H1 (cell line): Measurements from ENCODE around the gene ATE1. TPM values are rescaled to one million over a fixed set of nuclear protein-coding genes. Genes with fewer than 3 reads are reported as not detected.

Source experiments
- CTCF ChIA-PET: fragments of 300-600 bp; sonication (Branson Sonifier 250); formaldehyde crosslinking; loops from one replicate; lab custom pipeline; 2021; ENCODE audit not compliant: partially characterized antibody; lab: Charles Lee
- POLR2A ChIA-PET: fragments of 300-600 bp; sonication (Branson Sonifier 250); formaldehyde crosslinking; loops from one replicate; lab custom pipeline; 2021; ENCODE audit warnings: inconsistent platforms; ENCODE audit not compliant: partially characterized antibody; lab: Charles Lee
- DNase-seq, 2 experiments: peaks; one replicate each; pipeline versions ENCODE4 v3.0.0 to v3.0.0-alpha.2; 2010 to 2022; ENCODE audit warnings: low spot score in 2 of 2, low read depth in 1 of 2, mixed read lengths in 1 of 2
- FAIRE-seq: peaks from 2 replicates; lab custom pipeline; 2011; peaks lifted over from hg19 to GRCh38; lab: Jason Lieb, UNC
- H2AFZ ChIP-seq: 2 replicates; pipeline ENCODE4 v1.8.1; 2012; ENCODE audit warnings: low read length, inconsistent platforms
- H2AK5ac ChIP-seq: 2 replicates; pipeline ENCODE4 v1.6.1; 2013; ENCODE audit warnings: low read depth, low read length
- H2BK120ac ChIP-seq: replicated peaks from 2 replicates; pipeline ENCODE3; 2013; ENCODE audit warnings: low read depth, low read length, inconsistent platforms
- H2BK12ac ChIP-seq: 2 replicates; pipeline ENCODE4 v1.6.1; 2013; ENCODE audit warnings: low read depth, low read length
- H2BK15ac ChIP-seq: 2 replicates; pipeline ENCODE4 v1.6.1; 2013; ENCODE audit warnings: low read length
- H2BK20ac ChIP-seq: 2 replicates; pipeline ENCODE4 v1.6.1; 2013; ENCODE audit warnings: low read length
- H2BK5ac ChIP-seq: 2 replicates; pipeline ENCODE4 v1.6.1; 2013; ENCODE audit warnings: low read depth, low read length
- H3K14ac ChIP-seq: 2 replicates; pipeline ENCODE4 v1.6.1; 2013; ENCODE audit warnings: inconsistent platforms; ENCODE audit not compliant: insufficient read length
- H3K18ac ChIP-seq: 2 replicates; pipeline ENCODE4 v1.6.1; 2013; ENCODE audit warnings: low read length; ENCODE audit errors: extremely low read depth
- H3K23ac ChIP-seq: 2 replicates; pipeline ENCODE4 v1.6.1; 2013; ENCODE audit warnings: inconsistent platforms; ENCODE audit not compliant: insufficient read length
- H3K23me2 ChIP-seq: 2 replicates; pipeline ENCODE4 v1.6.1; 2013; ENCODE audit warnings: low read depth, low read length
- H3K27ac ChIP-seq: 2 replicates; pipeline ENCODE4 v1.6.1; 2011; ENCODE audit warnings: low read depth, low read length, inconsistent platforms
- H3K27me3 ChIP-seq, 4 experiments: replicated peaks in 1 of 4; 1 replicate in 1 of 4; 2 replicates in 3 of 4; pipeline versions ENCODE4 v1.6.1 to v1.8.1; 2011 to 2013; ENCODE audit warnings: low read length in 3 of 4, mild to moderate bottlenecking in 3 of 4, inconsistent platforms in 2 of 4, mixed read lengths in 2 of 4, moderate library complexity in 1 of 4; ENCODE audit not compliant: control insufficient read depth in 3 of 4, insufficient read depth in 3 of 4; ENCODE audit errors: extremely low read depth in 1 of 4
- H3K36me3 ChIP-seq, 4 experiments: 2 replicates each; pipeline versions ENCODE4 v1.6.1 to v1.8.1; 2011 to 2013; ENCODE audit warnings: mild to moderate bottlenecking in 4 of 4, low read length in 3 of 4, moderate library complexity in 2 of 4, control low read depth in 1 of 4, inconsistent platforms in 1 of 4; ENCODE audit not compliant: insufficient read depth in 4 of 4, control insufficient read depth in 2 of 4
- H3K4ac ChIP-seq: replicated peaks from 2 replicates; pipeline ENCODE3; 2013; ENCODE audit warnings: low read length, low read depth, mixed read lengths, inconsistent platforms; ENCODE audit not compliant: insufficient read length
- H3K4me1 ChIP-seq, 4 experiments: replicated peaks in 1 of 4; 1 replicate in 1 of 4; 2 replicates in 3 of 4; pipeline versions ENCODE4 v1.6.1 to v1.8.1; 2011 to 2013; ENCODE audit warnings: low read length in 3 of 4, inconsistent platforms in 2 of 4, mixed read lengths in 1 of 4; ENCODE audit not compliant: insufficient read depth in 4 of 4, control insufficient read depth in 3 of 4
- H3K4me2 ChIP-seq, 2 experiments: 2 replicates each; pipeline versions ENCODE4 v1.6.1 to v1.8.1; 2011 to 2013; ENCODE audit warnings: low read depth in 2 of 2, low read length in 2 of 2, control low read depth in 1 of 2, inconsistent platforms in 1 of 2, mild to moderate bottlenecking in 1 of 2; ENCODE audit not compliant: insufficient read depth in 1 of 2
- H3K4me3 ChIP-seq, 4 experiments: fragments of 200-600, 300-600 bp in 1 of 4; sonication (generic), shearing (Covaris generic), sonication (Bioruptor Twin) in 1 of 4; 2 replicates each; pipeline versions ENCODE4 v1.5.1 to v1.8.1; 2011 to 2016; ENCODE audit warnings: low read length in 4 of 4, low read depth in 3 of 4, control low read depth in 2 of 4, inconsistent platforms in 2 of 4, mild to moderate bottlenecking in 2 of 4, mixed read lengths in 1 of 4, moderate library complexity in 1 of 4; ENCODE audit not compliant: insufficient read depth in 2 of 4; ENCODE audit errors: extremely low read depth in 1 of 4
- H3K56ac ChIP-seq: replicated peaks from 2 replicates; pipeline ENCODE3; 2013; ENCODE audit warnings: low read depth, mild to moderate bottlenecking, mixed read lengths, low read length, inconsistent platforms; ENCODE audit not compliant: insufficient read length
- H3K79me1 ChIP-seq: 2 replicates; pipeline ENCODE4 v1.6.1; 2013; ENCODE audit warnings: low read depth, low read length, control low read depth
- H3K79me2 ChIP-seq, 2 experiments: 2 replicates each; pipeline versions ENCODE4 v1.6.1 to v1.8.1; 2012 to 2013; ENCODE audit warnings: low read length in 2 of 2, mild to moderate bottlenecking in 2 of 2, inconsistent platforms in 1 of 2; ENCODE audit not compliant: insufficient read depth in 2 of 2, control insufficient read depth in 1 of 2
- H3K9ac ChIP-seq, 4 experiments: replicated peaks in 1 of 4; 1 replicate in 1 of 4; 2 replicates in 3 of 4; pipeline versions ENCODE4 v1.6.1 to v1.8.1; 2011 to 2013; ENCODE audit warnings: low read depth in 3 of 4, low read length in 3 of 4, control low read depth in 2 of 4, mild to moderate bottlenecking in 2 of 4, moderate library complexity in 2 of 4, inconsistent platforms in 1 of 4; ENCODE audit errors: extremely low read depth in 1 of 4
- H3K9me3 ChIP-seq, 2 experiments: 2 replicates each; pipeline versions ENCODE4 v1.6.1 to v1.8.1; 2012 to 2013; ENCODE audit warnings: mild to moderate bottlenecking in 2 of 2, moderate library complexity in 2 of 2, control low read depth in 1 of 2, inconsistent platforms in 1 of 2, low read depth in 1 of 2, low read length in 1 of 2, mixed read lengths in 1 of 2; ENCODE audit not compliant: insufficient read depth in 2 of 2
- H4K20me1 ChIP-seq, 2 experiments: replicated peaks in 1 of 2; 2 replicates each; pipeline versions ENCODE3 to v1.8.1; 2011 to 2013; ENCODE audit warnings: inconsistent platforms in 2 of 2, low read length in 2 of 2, mild to moderate bottlenecking in 1 of 2; ENCODE audit not compliant: insufficient read depth in 2 of 2, control insufficient read depth in 1 of 2
- H4K5ac ChIP-seq: 2 replicates; pipeline ENCODE4 v1.6.1; 2013; ENCODE audit warnings: low read length, low read depth, mixed read lengths, inconsistent platforms; ENCODE audit not compliant: insufficient read length
- H4K8ac ChIP-seq: 2 replicates; pipeline ENCODE4 v1.8.0; 2013; ENCODE audit warnings: mild to moderate bottlenecking, moderate library complexity, low read length, inconsistent platforms; ENCODE audit not compliant: insufficient read depth; ENCODE audit errors: extremely low read depth
- H4K91ac ChIP-seq: replicated peaks from 2 replicates; pipeline ENCODE3; 2013; ENCODE audit warnings: low read length, mixed read lengths, inconsistent platforms; ENCODE audit not compliant: insufficient read length
- EGR1 ChIP-seq: IDR thresholded peaks from 2 replicates; pipeline ENCODE4 v1.6.1; 2011; ENCODE audit warnings: low read depth, low read length, borderline replicate concordance
- WGBS, 2 experiments: shearing (Covaris generic) in 1 of 2; methylation state at CpG; one replicate each; pipeline versions ENCODE4 v1.1.6 to v1.1.7; 2013 to 2015; ENCODE audit warnings: low lambda C conversion rate in 2 of 2, mixed read lengths in 2 of 2, inconsistent platforms in 1 of 2, low coverage in 1 of 2, missing lambda C conversion rate in 1 of 2; ENCODE audit not compliant: insufficient replicate concordance in 2 of 2, insufficient coverage in 1 of 2, insufficient read length in 1 of 2; ENCODE audit errors: extremely low coverage in 1 of 2, missing lambda C conversion rate in 1 of 2; 5-methylcytosine and 5-hydroxymethylcytosine counted together
- polyA plus RNA-seq, 7 experiments: library from polyadenylated mRNA; depleted of rRNA in 3 of 7; stranded (reverse) in 5 of 7; unstranded in 2 of 7; fragments of >200 nt in 5 of 7; fragments of 200-250 nt in 2 of 7; gene quantifications; 1 replicate in 5 of 7; 2 replicates in 1 of 7; 4 replicates in 1 of 7; pipeline versions ENCODE4 v1.2.1 to v1.2.3, GENCODE V29; 2011 to 2013; ENCODE audit warnings: missing spikeins in 2 of 7, mixed read lengths in 2 of 7
- total RNA-seq: library from RNA; stranded (reverse); fragmentation: NEBNext Ultra II Directional; extraction: Animal tissue kit (Norgen Biotek cat#: 25700); gene quantifications from 2 replicates; pipeline ENCODE4 v1.2.1, GENCODE V29; 2021

Gene ATE1
- total and polyA plus RNA-seq, 2 of the 8 experiments (the other 6 are each of a cell fraction or from before 2014, with no cell fraction given) = 8.8 to 26.9 TPM

- no peak overlapping the region for H3K14ac ChIP-seq
Measured at GRCh38 chr10:121851786-121852185, 76.0 kb downstream of the ATE1 start.

More at GRCh38 chr10:121851786-121852185, 76.0 kb downstream of the ATE1 start:
- H3K23ac ChIP-seq = no peak overlapping the region
- H2BK5ac ChIP-seq = no peak overlapping the region
- H3K56ac ChIP-seq = no peak overlapping the region
- no peak for DNase-seq
- H3K79me2 ChIP-seq = no peaks in the 10 kb centered on the region
- H2AFZ ChIP-seq = no peak overlapping the region
- no peak overlapping the region for H3K4me2 ChIP-seq
- H3K36me3 ChIP-seq = peaks cover 0 to 10% (median 3%) of the 10 kb centered on the region in 4 experiments; a peak in 5 of 8 replicates
- no peak overlapping the region for H4K5ac ChIP-seq
- no peaks in the 10 kb centered on the region; a peak in 1 of 7 replicates for H3K4me1 ChIP-seq
- no peak overlapping the region for H3K18ac ChIP-seq
- no peak overlapping the region for H4K8ac ChIP-seq
- no peak for FAIRE-seq
- no peak overlapping the region for H3K4me3 ChIP-seq
- H3K79me1 ChIP-seq = no peaks in the 10 kb centered on the region
- CTCF ChIA-PET = interaction anchor here (0.6 to 1.1 kb wide), 2 partner anchors 27 to 200 kb away, joined by 3 to 4 read pairs; no protein-coding TSS in a partner anchor
- POLR2A ChIA-PET = no interaction called here
- H3K27me3 ChIP-seq = no peaks in the 10 kb centered on the region
- no peak overlapping the region for H2BK12ac ChIP-seq
- no peak overlapping the region for H2AK5ac ChIP-seq
- no peak overlapping the region for H2BK120ac ChIP-seq
- no peak for TF ChIP-seq EGR1
- H3K9me3 ChIP-seq = no peaks in the 10 kb centered on the region
- no peak overlapping the region for H3K27ac ChIP-seq
- whole genome bisulfite sequencing, 2 experiments = 100% methylated on average over 1 of the region's 1 CpG; no CpG with 5 or more reads in 1 of the 2 experiments
- H3K9ac ChIP-seq = no peak overlapping the region
- no peaks in the 10 kb centered on the region for H3K23me2 ChIP-seq
- H3K4ac ChIP-seq = no peak overlapping the region
- no peaks in the 10 kb centered on the region for H4K20me1 ChIP-seq
- H2BK15ac ChIP-seq = no peak overlapping the region
- H2BK20ac ChIP-seq = no peak overlapping the region
- no peak overlapping the region for H4K91ac ChIP-seq
